DOHH2 (cell line): Measurements from ENCODE around the gene APEH.

Experiments used
- CTCF ChIP-seq: fragments of 200-600 bp; sonication (generic); IDR thresholded peaks from one replicate; pipeline ENCODE4 v1.5.1; 2014; ENCODE audit warnings: antibody characterized with exemption, mild to moderate bottlenecking, low read depth, low read length; ENCODE audit not compliant: poor library complexity, severe bottlenecking
- EZH2phosphoT487 ChIP-seq: fragments of 200-600 bp; sonication (generic); IDR thresholded peaks from 2 replicates; pipeline ENCODE4 v1.6.1; 2017; ENCODE audit warnings: borderline replicate concordance, mild to moderate bottlenecking, antibody characterized with exemption, low read length, moderate library complexity, mixed read lengths

DNA sequence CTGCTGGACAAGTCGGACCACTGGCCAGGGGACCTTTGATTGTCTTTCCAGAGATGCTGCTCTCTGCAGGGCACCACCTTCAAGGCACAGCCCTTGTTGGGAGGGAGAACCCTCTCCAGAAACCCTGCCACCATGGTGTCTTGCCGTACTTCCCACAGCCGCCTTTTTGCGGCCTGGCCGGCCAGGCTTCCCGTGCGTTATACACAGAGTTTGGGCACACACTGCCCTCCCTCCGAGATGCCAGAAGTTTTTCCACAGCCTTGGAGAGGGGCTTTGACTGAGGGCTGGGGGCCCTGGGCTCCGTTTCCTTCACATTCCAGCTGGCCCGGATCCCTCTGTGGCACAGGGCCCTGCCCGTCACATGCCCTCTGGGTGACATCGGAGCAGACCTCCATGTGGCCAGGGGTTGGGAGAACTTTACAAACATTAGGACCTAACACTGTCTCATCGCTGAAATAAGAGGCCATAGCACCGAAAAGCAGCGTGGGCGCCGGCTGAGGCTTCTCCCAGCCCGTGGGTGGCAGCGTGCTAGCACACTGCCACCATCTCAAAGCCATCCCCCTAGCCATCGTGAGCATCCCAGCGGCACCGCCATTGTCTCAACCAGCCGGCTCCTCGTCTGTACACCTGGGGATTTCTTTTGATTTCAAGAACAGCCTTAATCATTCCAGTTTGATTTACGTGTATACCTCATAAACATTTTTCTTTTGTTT lies 6.3 kb upstream of the APEH start:
- TF ChIP-seq CTCF (no peak), EZH2phosphoT487 (no peak)
